Subcutaneous adipose tissue (tissue), 4 donors: ENCODE results near the gene TMEM151B. TPM values are rescaled to one million over a fixed set of nuclear protein-coding genes. Genes with fewer than 3 reads are reported as not detected.

Experiments
- total RNA-seq, 4 donors: library from RNA; depleted of rRNA; stranded (reverse); fragments of >200 nt; gene quantifications; one replicate each; pipeline ENCODE4 v1.1.0, GENCODE V29; 2016
- TF ChIP-seq, protein P1 (sequence below): fragments of 450-650 bp; IDR thresholded peaks from one replicate; pipeline ENCODE4 v1.5.1; 2016; ENCODE audit warnings: low read depth, mild to moderate bottlenecking, control low read depth, antibody characterized with exemption, moderate library complexity

TMEM151B gene
- total RNA-seq, 4 donors from 2014 or later: not detected

DNA sequence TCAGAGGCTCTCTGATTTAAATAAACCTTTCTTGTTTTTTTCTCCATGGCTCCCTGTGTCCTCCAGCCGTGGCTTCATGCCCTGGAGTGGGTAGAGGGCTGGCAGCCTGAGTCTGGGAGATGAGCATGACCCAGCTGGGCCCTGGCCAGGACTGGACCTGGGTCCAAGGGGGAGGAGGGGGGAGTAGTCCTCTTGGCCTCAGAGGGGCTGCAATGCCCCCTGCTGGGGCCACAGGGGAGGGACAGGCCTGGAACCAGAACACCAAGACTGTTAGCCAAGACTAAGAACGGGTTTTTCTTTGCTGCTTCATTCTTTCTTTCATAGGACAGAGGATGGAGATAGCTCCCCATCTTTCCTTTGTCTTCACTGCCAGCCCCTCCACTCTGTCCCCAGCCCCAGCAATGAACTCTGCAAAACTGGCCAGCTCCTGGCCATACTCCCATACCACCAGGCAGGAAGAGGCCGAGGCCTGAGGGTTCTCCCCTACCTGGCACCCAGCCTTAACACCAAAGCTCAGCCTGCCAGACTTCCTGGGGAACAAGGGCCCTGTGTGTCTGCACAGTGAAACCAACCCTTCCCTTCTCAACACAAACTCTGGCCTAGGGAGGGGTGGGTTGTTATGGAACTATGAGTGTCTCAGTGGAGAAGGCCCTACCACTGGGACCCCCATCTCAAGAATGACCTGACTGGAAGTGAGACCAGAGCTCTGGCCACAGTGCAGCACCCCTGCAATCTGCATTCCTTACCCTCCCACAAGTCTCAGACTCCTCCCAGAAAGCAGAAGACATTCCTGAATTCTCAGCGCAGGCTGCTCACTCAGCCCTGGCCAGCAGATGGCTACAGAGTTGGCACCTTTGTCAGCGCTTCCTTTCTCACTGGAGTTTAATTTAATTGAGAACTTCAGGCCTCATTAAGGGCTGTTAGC, 35.9 kb upstream of the TMEM151B start:
- TF ChIP-seq, protein P1, sequence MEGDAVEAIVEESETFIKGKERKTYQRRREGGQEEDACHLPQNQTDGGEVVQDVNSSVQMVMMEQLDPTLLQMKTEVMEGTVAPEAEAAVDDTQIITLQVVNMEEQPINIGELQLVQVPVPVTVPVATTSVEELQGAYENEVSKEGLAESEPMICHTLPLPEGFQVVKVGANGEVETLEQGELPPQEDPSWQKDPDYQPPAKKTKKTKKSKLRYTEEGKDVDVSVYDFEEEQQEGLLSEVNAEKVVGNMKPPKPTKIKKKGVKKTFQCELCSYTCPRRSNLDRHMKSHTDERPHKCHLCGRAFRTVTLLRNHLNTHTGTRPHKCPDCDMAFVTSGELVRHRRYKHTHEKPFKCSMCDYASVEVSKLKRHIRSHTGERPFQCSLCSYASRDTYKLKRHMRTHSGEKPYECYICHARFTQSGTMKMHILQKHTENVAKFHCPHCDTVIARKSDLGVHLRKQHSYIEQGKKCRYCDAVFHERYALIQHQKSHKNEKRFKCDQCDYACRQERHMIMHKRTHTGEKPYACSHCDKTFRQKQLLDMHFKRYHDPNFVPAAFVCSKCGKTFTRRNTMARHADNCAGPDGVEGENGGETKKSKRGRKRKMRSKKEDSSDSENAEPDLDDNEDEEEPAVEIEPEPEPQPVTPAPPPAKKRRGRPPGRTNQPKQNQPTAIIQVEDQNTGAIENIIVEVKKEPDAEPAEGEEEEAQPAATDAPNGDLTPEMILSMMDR: no peak

DNA sequence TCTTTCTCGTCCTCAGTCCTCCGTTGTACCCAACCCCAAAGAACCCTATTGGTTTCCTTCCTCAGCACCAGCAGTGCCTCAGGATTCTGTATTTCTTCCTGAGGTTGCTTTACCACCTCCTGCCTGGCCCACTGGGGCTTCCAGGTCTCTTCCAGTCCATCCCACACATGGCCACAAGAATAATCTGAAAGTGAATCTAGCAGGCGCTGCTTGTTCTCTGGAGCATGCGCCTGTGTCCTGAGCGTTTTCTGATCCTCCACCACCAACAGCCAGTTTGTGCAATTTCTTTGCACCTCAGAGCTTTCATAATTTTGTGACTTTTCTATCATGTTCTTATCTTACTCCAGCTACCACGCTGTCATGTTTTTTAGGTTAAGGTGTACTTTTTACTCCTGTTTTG, 35.0 kb upstream of the TMEM151B start:
- TF ChIP-seq, protein P1: no peak

DNA sequence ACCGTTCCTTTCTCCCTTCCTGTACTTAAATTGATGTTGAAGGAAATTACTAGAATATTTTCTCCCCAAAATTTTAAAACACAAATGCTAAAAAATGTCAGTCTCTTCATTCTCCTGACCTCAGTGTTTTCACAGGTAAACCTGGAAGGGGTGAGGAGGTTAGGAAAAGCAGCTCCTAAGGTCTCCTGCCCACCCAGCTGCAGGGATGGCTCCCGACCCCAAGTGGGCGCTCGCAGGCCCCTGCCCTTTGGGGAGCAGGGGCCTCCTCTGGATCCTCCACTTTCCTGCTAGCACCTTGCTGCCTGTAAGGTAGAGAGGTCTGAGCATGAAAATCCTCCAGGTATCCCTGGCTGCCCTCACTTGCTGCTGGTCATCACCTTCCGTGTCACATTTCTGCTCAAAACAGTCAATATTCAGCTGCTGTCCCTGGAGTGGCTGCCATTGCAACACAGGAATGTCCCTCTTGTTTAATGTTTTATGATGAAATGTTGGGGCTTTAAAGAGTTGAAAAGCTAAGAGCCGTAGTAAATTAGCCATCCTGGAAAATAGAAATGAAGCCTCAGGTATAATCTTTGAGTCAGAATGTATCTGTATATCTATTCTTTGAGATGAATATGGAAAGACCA, 34.2 kb upstream of the TMEM151B start:
- TF ChIP-seq, protein P1: no peak

DNA sequence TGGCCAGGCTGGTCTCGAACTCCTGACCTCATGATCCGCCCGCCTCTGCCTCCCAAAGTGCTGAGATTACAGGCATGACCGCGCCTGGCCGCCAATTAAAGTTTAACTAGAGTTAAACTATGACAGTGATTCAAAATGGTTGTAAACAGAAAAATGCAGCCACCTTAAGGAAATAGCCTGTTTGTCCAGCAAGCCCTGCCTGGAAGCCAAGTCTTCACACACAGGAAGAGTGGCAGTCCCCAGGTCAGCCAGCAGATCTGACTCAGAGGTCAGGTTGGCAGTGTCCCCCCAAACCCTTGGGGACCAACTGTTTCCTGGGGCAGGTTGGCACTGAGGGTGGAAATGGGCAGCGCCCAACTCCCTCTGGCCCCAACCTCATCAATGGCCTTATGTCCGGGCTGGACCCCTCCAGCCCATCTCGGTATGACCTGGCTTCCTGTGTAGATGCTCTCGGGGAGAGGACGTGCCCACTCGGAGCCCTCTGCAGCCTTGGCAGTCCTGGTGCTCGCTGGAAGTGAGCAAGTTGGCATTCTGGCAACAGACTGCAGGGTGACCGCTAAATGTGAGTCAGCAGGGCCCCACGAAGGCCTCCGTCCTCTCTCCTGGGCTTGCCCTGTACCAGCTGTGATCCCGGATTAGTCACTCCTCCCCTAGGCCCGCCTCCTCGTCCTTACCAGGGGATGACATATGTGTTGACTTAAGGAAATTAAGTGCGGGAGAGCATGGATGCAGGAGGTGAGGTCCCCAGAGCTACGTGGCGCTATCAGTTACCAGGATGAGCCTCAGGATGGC, 33.0 kb upstream of the TMEM151B start:
- TF ChIP-seq, protein P1: no peak

DNA sequence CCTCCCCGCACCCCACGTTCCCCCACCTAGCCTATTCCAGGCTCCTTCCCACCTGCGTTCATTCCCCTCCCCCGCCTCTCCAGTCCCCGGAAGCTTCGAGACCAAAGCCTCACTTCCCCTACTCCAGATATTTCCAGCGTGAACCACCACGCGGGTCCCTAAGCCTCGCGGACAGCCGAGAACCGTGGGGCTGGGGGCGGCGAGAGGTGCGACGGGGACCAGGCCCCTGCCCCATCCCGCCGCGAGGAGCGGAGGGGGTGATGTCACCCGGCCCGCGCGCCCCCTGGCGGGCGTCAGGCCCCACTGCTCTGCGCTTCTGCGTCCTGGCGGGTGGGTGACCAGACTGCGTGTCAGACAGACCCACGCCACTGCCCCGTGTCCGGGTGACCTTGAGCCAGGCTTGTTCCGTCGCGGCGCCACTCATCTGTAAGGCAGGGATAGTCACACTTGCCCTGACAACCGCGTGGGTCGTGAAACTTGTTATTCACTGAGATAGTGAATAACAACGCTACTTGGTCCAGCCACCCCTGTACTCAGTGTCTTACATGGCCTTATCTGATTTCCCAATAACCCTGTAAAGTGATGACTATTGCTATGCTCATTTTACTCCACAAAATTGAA, 32.3 kb upstream of the TMEM151B start:
- TF ChIP-seq, protein P1: no peak

DNA sequence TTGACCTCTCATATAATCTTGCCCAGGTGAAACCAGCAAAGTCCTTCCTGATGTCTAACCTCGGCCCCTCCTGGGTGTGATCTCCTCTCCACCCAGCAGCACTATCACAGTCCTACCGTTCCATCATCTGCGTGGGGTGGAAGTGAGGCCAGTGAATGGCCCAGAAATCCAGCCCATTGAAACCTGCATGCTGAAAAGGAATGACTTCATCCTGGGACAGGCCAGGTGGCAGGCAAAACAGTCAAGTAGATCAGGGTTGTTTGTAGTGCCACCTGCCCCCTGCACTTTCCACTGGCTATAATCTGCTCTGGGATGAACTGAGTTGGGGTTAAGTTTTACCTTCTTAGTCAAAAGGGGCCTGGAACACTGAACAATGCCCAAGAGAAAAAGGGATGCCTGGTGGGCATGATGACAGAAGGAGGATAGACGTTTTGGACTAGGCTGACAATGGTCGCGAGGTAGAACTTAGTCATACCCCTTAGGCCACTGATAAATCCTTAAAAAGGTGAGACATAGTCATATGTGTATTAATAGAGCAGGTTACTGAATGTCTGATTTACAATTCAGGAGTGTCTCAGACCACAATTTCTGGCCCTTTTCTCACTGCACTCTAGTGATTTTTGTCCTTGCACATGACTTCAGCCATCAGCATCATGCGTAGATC, 31.4 kb upstream of the TMEM151B start:
- TF ChIP-seq, protein P1: no peak
